ENCODE results near the gene WAS.

WAS gene

GRCh38 chrX:48711162-48711928 is 27.7 kb downstream of the WAS start:
- DNase-seq (ENCODE audit: low read depth, low spot score), result no peak
- ChIA-PET POLR2A (no interaction called here), CTCF (no interaction called here)
- no peak for TF ChIP-seq CTCF (IDR thresholded peaks at IDR 0.05; ENCODE audit: insufficient read depth, low read length, missing control alignments)
- no peak overlapping the region for H3K4me3 ChIP-seq (ENCODE audit: low read depth, low read length)

DNA sequence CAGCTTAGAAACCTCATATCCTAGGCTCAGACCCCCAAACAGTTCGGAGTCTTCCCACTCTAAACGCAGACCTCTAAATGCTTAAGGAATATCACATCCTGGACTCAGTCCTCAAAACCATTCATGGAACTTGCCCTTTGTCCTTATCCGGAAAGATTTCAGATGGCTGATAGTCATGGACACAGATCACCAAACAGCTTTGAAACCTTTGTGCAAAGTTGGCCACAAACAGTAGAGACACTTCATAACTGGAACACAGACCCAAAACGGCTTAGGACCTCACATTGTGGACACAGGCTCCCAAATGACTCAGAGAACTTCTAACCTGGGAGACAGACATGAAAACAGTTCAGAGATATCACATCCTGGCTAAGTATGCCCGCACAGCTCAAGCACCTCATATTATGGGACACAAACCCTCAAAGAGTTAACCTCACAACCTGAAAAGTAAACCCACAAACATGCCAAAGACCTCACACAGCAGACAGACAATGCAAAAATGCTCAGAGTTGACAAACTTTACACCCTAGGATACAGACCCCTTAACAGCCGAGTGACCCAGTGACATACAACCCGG is 28.4 kb downstream of the WAS start:
- POLR2A ChIA-PET, result no interaction called here
- CTCF ChIA-PET, result no interaction called here
- no peak overlapping the region for H3K4me3 ChIP-seq (ENCODE audit: low read depth, low read length)
- TF ChIP-seq CTCF (IDR thresholded peaks at IDR 0.05; ENCODE audit: insufficient read depth, low read length, missing control alignments), result no peak
- no peak for DNase-seq (ENCODE audit: low read depth, low spot score)

- ChIA-PET CTCF (no interaction called here), POLR2A (no interaction called here)
- TF ChIP-seq CTCF (IDR thresholded peaks at IDR 0.05; ENCODE audit: insufficient read depth, low read length, missing control alignments), result no peak
- no peak for DNase-seq (ENCODE audit: low read depth, low spot score)
- H3K4me3 ChIP-seq (ENCODE audit: low read depth, low read length), result no peak overlapping the region
Measured at GRCh38 chrX:48713847-48714246, 30.2 kb downstream of the WAS start.

DNA sequence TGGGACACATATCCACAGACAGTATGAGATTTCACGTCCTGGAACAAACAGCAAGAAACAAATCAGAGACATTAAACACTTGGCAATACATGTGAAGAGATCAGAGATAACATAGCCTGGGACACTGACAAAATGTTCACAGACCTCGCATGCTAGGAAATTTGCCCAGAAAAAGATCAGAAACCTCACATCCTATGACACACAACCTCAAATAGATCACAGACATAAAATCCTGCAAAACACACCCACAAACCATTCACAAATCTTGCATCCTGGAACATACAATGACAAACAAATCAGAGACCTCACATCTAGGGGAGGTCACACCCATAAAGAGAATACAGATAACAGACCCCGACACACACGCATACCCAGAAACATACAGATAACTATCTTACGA is 31.0 kb downstream of the WAS start:
- no peak overlapping the region for H3K4me3 ChIP-seq (ENCODE audit: low read depth, low read length)
- no peak for TF ChIP-seq CTCF (IDR thresholded peaks at IDR 0.05; ENCODE audit: insufficient read depth, low read length, missing control alignments)
- ChIA-PET POLR2A (no interaction called here), CTCF (no interaction called here)
- DNase-seq (ENCODE audit: low read depth, low spot score), result no peak

DNA sequence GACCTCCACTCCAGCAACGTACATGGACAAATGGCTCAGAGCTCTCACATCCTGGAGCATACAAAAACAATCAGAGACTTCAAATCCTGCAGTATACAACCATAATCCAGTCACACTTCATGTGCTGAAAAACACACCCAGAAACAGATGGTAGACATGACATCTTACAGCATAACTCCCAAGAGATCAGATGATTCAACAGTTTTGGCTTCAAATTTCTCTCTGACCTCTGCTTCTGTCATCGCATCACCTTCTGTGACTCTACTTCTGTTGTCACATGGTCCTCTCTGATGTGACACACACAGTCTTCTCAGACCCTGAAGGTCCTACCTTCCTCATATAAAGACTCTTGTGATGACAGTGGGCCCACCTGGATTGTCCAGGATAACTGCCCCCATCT is 31.5 kb downstream of the WAS start:
- no peak for TF ChIP-seq CTCF (IDR thresholded peaks at IDR 0.05; ENCODE audit: insufficient read depth, low read length, missing control alignments)
- ChIA-PET POLR2A (no interaction called here), CTCF (no interaction called here)
- no peak for DNase-seq (ENCODE audit: low read depth, low spot score)
- H3K4me3 ChIP-seq (ENCODE audit: low read depth, low read length), result no peak overlapping the region

DNA sequence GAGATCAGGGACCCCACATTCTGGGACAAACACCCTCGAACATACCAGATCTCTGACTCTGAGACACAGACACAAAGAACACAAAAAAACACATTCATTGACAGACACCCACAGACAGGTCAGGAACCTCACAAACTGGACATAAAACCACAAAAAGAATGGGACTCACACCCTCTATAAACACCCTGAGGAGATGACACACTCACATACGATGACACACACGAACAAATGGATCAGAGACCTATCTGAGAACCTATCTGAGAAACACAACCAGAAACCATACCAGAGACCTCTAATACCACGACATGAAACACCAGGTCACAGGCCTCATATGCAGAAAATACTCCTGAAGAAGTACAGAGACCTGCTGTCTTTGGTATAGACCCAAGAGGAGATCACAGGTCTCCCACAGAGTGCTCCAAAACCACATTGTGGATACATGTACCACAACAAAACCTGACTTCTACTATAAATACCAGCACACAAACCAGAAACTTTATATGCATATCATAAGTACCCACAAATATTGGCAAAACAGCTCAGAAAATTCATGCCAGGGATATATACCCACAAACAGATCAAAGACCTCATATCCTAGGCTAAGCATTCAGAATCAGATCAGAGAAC is 32.4 kb downstream of the WAS start:
- ChIA-PET POLR2A (no interaction called here), CTCF (no interaction called here)
- DNase-seq (ENCODE audit: low read depth, low spot score), result no peak
- no peak for TF ChIP-seq CTCF (IDR thresholded peaks at IDR 0.05; ENCODE audit: insufficient read depth, low read length, missing control alignments)
- no peak overlapping the region for H3K4me3 ChIP-seq (ENCODE audit: low read depth, low read length)
